Spleen (tissue), 7 donors: Measurements from ENCODE around the gene ANKAR.

Source experiments
- CTCF ChIP-seq, 11 experiments: fragments of 200-600 bp in 7 of 11; fragments of 450-650 bp in 4 of 11; sonication (generic) in 4 of 11; IDR thresholded peaks in 8 of 11; conservative IDR thresholded peaks in 3 of 11; 1 replicate in 7 of 11; 2 replicates in 4 of 11; pipeline versions ENCODE4 v1.4.0 to v1.8.0; 2016 to 2021; ENCODE audit warnings: antibody characterized with exemption in 11 of 11, inconsistent platforms in 4 of 11, mild to moderate bottlenecking in 1 of 11
- POLR2A ChIP-seq, 3 donors: fragments of 450-650 bp; IDR thresholded peaks; one replicate each; pipeline ENCODE4 v1.5.1; 2017; ENCODE audit warnings: antibody characterized with exemption in 3 of 3, mild to moderate bottlenecking in 1 of 3
- donor health status: DM: no; HTN: no; CAD: no; lungs with moderate emphysema.
- donor health status: DM: no; HTN: no; CAD: no.
- donor health status: DM: no; HTN: no; CAD: no.

DNA sequence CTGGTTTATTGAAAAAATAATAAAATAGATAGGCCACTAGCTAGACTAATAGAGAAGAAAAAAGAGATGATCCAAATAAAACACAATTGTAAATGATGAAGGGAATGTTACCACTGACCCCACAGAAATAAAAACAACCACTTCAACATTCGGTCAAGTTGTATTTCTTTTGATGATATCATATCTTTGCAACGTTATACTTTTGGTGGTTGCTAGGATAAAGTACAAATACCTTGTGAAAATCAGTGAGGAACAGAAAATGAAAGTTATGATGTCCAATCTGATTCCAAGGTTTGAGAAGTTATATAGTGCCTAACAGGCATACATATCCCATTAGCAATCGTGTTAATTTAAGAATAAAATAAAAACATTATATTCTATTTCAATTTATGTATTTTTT, 19.8 kb upstream of the ANKAR start:
- TF ChIP-seq CTCF (IDR thresholded peaks at IDR 0.05 in 8 of 11, conservative IDR thresholded peaks at IDR 0.05 in 3 of 11) (no peak), POLR2A (IDR thresholded peaks at IDR 0.05) (no peak)
